Measurements from ENCODE around the gene UPK1B.

UPK1B gene

GRCh38 chr3:119222391-119222790, 49.0 kb downstream of the UPK1B start:
- no peak for DNase-seq (ENCODE audit: low read depth)
- TF ChIP-seq CTCF (IDR thresholded peaks at IDR 0.05; ENCODE audit: insufficient read depth, low read depth, low read length, missing control alignments): no peak
- no peak overlapping the region for H3K4me3 ChIP-seq (ENCODE audit: low read depth, low read length)

GRCh38 chr3:119223511-119223910, 50.1 kb downstream of the UPK1B start:
- H3K4me3 ChIP-seq (ENCODE audit: low read depth, low read length): no peak overlapping the region
- TF ChIP-seq CTCF (IDR thresholded peaks at IDR 0.05; ENCODE audit: insufficient read depth, low read depth, low read length, missing control alignments): no peak
- DNase-seq (ENCODE audit: low read depth): no peak

- TF ChIP-seq CTCF (IDR thresholded peaks at IDR 0.05; ENCODE audit: insufficient read depth, low read depth, low read length, missing control alignments): no peak
- no peak overlapping the region for H3K4me3 ChIP-seq (ENCODE audit: low read depth, low read length)
Observed at GRCh38 chr3:119225121-119225520, 51.7 kb downstream of the UPK1B start.

GRCh38 chr3:119227070-119227850, 53.9 kb downstream of the UPK1B start:
- H3K4me3 ChIP-seq (ENCODE audit: low read depth, low read length): no peak overlapping the region
- TF ChIP-seq CTCF (IDR thresholded peaks at IDR 0.05; ENCODE audit: insufficient read depth, low read depth, low read length, missing control alignments): no peak
- no peak for DNase-seq (ENCODE audit: low read depth)

More at GRCh38 chr3:119225121-119225520, 51.7 kb downstream of the UPK1B start:
- DNase-seq (ENCODE audit: low read depth): no peak

- no peak for DNase-seq (ENCODE audit: low read depth)
- H3K4me3 ChIP-seq (ENCODE audit: low read depth, low read length): no peak overlapping the region
- no peak for TF ChIP-seq CTCF (IDR thresholded peaks at IDR 0.05; ENCODE audit: insufficient read depth, low read depth, low read length, missing control alignments)
Observed at GRCh38 chr3:119228373-119229145, 55.2 kb downstream of the UPK1B start.

- no peak for TF ChIP-seq CTCF (IDR thresholded peaks at IDR 0.05; ENCODE audit: insufficient read depth, low read depth, low read length, missing control alignments)
- H3K4me3 ChIP-seq (ENCODE audit: low read depth, low read length): no peak overlapping the region
- no peak for DNase-seq (ENCODE audit: low read depth)
Observed at GRCh38 chr3:119229190-119229589, 55.8 kb downstream of the UPK1B start.
